HG03354 (cell line): ENCODE results near the gene PRR15.

Experiments used
- ATAC-seq: cut with Tn5 transposase; IDR thresholded peaks from one replicate; pipeline ENCODE4 v1.9.1; 2021; ENCODE audit warnings: mild to moderate bottlenecking; ENCODE audit not compliant: unreplicated experiment, poor library complexity, severe bottlenecking

Gene PRR15

GRCh38 chr7:29565982-29566746 is 2.5 kb downstream of the PRR15 start:
- ATAC-seq = no peak

GRCh38 chr7:29567174-29567573 is 3.5 kb downstream of the PRR15 start:
- ATAC-seq = no peak

GRCh38 chr7:29569648-29570047 is 6.0 kb downstream of the PRR15 start:
- ATAC-seq = no peak

- ATAC-seq = no peak
Observed at GRCh38 chr7:29572558-29572957, 8.9 kb downstream of the PRR15 start.

GRCh38 chr7:29573567-29573966 is 9.9 kb downstream of the PRR15 start:
- no peak for ATAC-seq

GRCh38 chr7:29574659-29575058 is 11.0 kb downstream of the PRR15 start:
- no peak for ATAC-seq

GRCh38 chr7:29587195-29587808 is 23.7 kb downstream of the PRR15 start:
- no peak for ATAC-seq

- no peak for ATAC-seq
Observed at GRCh38 chr7:29588212-29588611, 24.6 kb downstream of the PRR15 start.

- peak; percentile 96 for ATAC-seq
Observed at GRCh38 chr7:29588900-29589696, 25.5 kb downstream of the PRR15 start.

- ATAC-seq = no peak
Observed at GRCh38 chr7:29592866-29593265, 29.2 kb downstream of the PRR15 start.

- no peak for ATAC-seq
Observed at GRCh38 chr7:29593459-29593858, 29.8 kb downstream of the PRR15 start.

GRCh38 chr7:29596593-29597178 is 33.1 kb downstream of the PRR15 start:
- no peak for ATAC-seq

GRCh38 chr7:29597266-29597665 is 33.6 kb downstream of the PRR15 start:
- ATAC-seq = no peak

- ATAC-seq = no peak
Observed at GRCh38 chr7:29598137-29598536, 34.5 kb downstream of the PRR15 start.

GRCh38 chr7:29598613-29599012 is 35.0 kb downstream of the PRR15 start:
- ATAC-seq = no peak

GRCh38 chr7:29599026-29599425 is 35.4 kb downstream of the PRR15 start:
- ATAC-seq = no peak

- no peak for ATAC-seq
Observed at GRCh38 chr7:29600661-29601060, 37.0 kb downstream of the PRR15 start.

- ATAC-seq = no peak
Observed at GRCh38 chr7:29604052-29604451, 40.4 kb downstream of the PRR15 start.

- no peak for ATAC-seq
Observed at GRCh38 chr7:29604702-29605101, 41.1 kb downstream of the PRR15 start.

GRCh38 chr7:29605671-29606070 is 42.0 kb downstream of the PRR15 start:
- ATAC-seq = no peak
